Mucosa of descending colon (tissue), 3 donors: ENCODE data around the gene KANK2. TPM values are rescaled to one million over a fixed set of nuclear protein-coding genes. Genes with fewer than 3 reads are reported as not detected.
"Not testable (repeated sequence)": the region's sequence is repeated elsewhere in the genome, so short reads cannot be mapped to it uniquely, and the experiment has no call there.

Experiments used
- ATAC-seq: fragments of 200-7000 bp; cut with Tn5 transposase; one replicate; pipeline ENCODE4 v1.9.1; 2020; ENCODE audit warnings: mild to moderate bottlenecking, moderate library complexity
- DNase-seq, 3 donors: peaks; one replicate each; pipeline ENCODE4 v3.0.0-alpha.2; 2020
- H3K36me3 ChIP-seq: fragments of 200-600 bp; one replicate; pipeline ENCODE4 v1.8.0; 2021; ENCODE audit warnings: low read depth, mild to moderate bottlenecking
- H3K4me1 ChIP-seq: fragments of 200-600 bp; one replicate; pipeline ENCODE4 v1.8.0; 2021; ENCODE audit warnings: low read depth, mild to moderate bottlenecking
- H3K4me3 ChIP-seq: fragments of 200-600 bp; one replicate; pipeline ENCODE4 v1.8.0; 2021; ENCODE audit warnings: mild to moderate bottlenecking
- H3K9me3 ChIP-seq: fragments of 200-600 bp; one replicate; pipeline ENCODE4 v1.8.0; 2021; ENCODE audit warnings: mild to moderate bottlenecking
- CTCF ChIP-seq: fragments of 200-600 bp; IDR thresholded peaks from one replicate; pipeline ENCODE4 v1.8.0; 2022; ENCODE audit warnings: antibody characterized with exemption, mild to moderate bottlenecking
- intact Hi-C, 2 donors: fragments of 100-400 bp; cut with DNase I in 1 of 2; cut with micrococcal nuclease in 1 of 2; formaldehyde crosslinking; loops; one replicate each; pipeline versions ENCODE4 v1.11.0 to v1.11.1; 2022; cut with DNase I, micrococcal nuclease
- total RNA-seq, 3 donors: library from RNA; stranded (reverse); fragmentation: NEBNext Ultra II Directional in 2 of 3; extraction: Animal tissue kit (Norgen Biotek cat#: 25700) in 2 of 3; gene quantifications; one replicate each; pipeline versions ENCODE4 v1.2.1 to v1.2.4, GENCODE V29; 2021 to 2023
- donor health status: DM: no; HTN: no; CAD: no; lungs with moderate emphysema.
- donor health status: DM: no; HTN: no; CAD: no.
- donor health status: DM: no; HTN: yes; CAD: no.

Gene KANK2
- total RNA-seq, 3 donors from 2014 or later = 28.0 to 562 (median 77.5) TPM

GRCh38 chr19:11180346-11180745 is 17.0 kb downstream of the KANK2 start:
- ATAC-seq (peak; percentile 19), DNase-seq (no peak)
- Histone ChIP-seq H3K36me3 (no peaks in the 10 kb centered on the region), H3K9me3 (no peaks in the 10 kb centered on the region), H3K4me3 (no peak overlapping the region), H3K4me1 (peaks cover 10% of the 10 kb centered on the region)
- intact Hi-C loops = no loop called here
- TF ChIP-seq CTCF = no peak

- Histone ChIP-seq H3K4me3 (no peak overlapping the region), H3K36me3 (no peaks in the 10 kb centered on the region), H3K9me3 (no peaks in the 10 kb centered on the region), H3K4me1 (peaks cover 10% of the 10 kb centered on the region)
- TF ChIP-seq CTCF = no peak
- intact Hi-C loops = no loop called here
- peak; percentile 71 for ATAC-seq
- no peak for DNase-seq
Observed at GRCh38 chr19:11179716-11180297, 17.5 kb downstream of the KANK2 start.

- H3K36me3 ChIP-seq, ATAC-seq: not testable (repeated sequence)
- H3K4me1 ChIP-seq = peaks cover 10% of the 10 kb centered on the region
Observed at GRCh38 chr19:11179145-11179465, 18.2 kb downstream of the KANK2 start.

DNA sequence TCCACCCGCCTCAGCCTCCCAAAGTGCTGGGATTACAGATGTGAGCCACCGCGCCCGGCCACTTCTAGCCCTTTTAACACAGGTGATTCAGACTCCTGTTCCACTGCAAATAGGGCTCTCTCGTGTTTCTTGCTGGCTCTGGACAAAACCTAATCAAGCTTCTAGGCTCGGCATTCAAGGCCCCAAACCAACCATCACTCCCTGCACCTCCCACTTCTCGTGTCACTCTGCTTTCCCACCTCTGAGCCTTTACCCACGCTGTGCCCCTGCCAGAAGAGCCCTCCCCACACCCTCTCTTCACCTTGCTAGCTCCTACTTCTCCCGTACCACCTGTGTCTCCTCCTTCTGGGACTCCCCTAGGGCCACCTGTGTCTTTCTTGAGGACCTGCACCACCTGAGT is 19.8 kb downstream of the KANK2 start:
- ATAC-seq = no peak
- DNase-seq = no peak
- no peak for TF ChIP-seq CTCF
- Histone ChIP-seq H3K4me3 (no peak overlapping the region), H3K36me3 (no peaks in the 10 kb centered on the region), H3K4me1 (peaks cover 10% of the 10 kb centered on the region), H3K9me3 (no peaks in the 10 kb centered on the region)
- intact Hi-C loops = no loop called here

More at GRCh38 chr19:11179145-11179465, 18.2 kb downstream of the KANK2 start:
- DNase-seq, intact Hi-C loops, H3K9me3 ChIP-seq, H3K4me3 ChIP-seq: not testable (repeated sequence)

DNA sequence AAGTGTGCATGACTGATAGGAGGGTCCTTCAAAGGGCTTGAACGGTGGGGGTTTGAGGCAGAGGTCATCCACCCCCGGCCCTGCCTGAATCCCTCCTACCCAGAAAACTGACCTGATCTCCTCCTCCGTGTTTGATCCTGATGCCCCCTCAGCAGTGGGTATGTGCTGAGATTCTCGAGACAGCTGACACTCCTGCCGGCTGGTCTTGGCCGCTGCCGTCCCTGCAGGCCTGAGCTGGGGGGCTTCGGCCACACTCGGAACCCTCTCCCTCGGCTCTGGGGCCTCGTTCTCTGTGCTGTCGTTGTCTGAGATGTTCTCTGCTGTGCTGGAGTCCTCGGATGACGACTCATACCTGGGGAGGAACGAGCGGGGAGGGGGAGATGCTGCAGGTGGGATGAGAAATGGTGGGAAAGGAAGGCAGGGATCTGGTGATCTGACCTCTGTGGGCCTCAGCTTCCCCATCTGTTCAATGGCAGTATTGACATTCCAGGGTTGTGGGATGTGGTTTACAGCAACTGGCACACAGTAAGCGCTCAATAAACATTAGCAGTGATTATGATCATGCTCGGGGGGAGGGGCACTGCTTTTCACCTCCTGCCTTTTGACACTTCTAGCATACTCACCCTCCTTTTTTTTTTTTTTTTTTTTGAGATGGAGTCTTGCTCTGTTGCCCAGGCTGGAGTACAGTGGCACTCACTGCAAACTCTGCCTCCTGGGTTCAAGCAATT is 20.7 kb downstream of the KANK2 start:
- H3K9me3 ChIP-seq = no peaks in the 10 kb centered on the region
- H3K4me1 ChIP-seq = peaks cover 10% of the 10 kb centered on the region
- TF ChIP-seq CTCF = no peak
- H3K36me3 ChIP-seq = no peaks in the 10 kb centered on the region
- DNase-seq (no peak), ATAC-seq (no peak)
- H3K4me3 ChIP-seq = no peak overlapping the region
- intact Hi-C loops = no loop called here

DNA sequence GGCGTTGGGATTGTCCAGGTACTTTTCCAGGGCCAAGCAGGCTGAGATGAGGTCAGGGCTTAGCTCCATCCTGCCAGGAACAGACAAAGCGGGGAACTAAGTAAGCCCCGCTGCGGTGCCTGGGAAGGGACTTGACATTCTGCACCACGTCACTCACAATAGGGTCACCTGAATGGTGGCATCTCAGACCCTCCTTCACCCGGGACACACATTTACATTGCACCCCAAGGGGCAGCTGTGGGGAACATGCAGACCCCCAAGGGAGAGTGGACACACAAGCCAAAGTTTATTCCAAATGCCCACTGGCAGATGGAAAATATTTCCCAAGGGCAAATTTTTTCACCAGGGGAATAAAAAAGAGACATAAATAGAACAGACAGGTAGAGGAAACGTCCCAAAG is 21.4 kb downstream of the KANK2 start:
- peaks cover 10% of the 10 kb centered on the region for H3K4me1 ChIP-seq
- ATAC-seq (no peak), DNase-seq (no peak)
- no peak overlapping the region for H3K4me3 ChIP-seq
- H3K36me3 ChIP-seq = no peaks in the 10 kb centered on the region
- no peak for TF ChIP-seq CTCF
- intact Hi-C loops = no loop called here
- no peaks in the 10 kb centered on the region for H3K9me3 ChIP-seq
